DMS79 treated with DMSO at 0.1 percent for 48 hours (cell line): ENCODE data around the gene AGFG2.

Experiments
- DNase-seq: peaks from one replicate; lab custom pipeline; 2025; lab: John Stamatoyannopoulos, UW

The AGFG2 gene

DNA sequence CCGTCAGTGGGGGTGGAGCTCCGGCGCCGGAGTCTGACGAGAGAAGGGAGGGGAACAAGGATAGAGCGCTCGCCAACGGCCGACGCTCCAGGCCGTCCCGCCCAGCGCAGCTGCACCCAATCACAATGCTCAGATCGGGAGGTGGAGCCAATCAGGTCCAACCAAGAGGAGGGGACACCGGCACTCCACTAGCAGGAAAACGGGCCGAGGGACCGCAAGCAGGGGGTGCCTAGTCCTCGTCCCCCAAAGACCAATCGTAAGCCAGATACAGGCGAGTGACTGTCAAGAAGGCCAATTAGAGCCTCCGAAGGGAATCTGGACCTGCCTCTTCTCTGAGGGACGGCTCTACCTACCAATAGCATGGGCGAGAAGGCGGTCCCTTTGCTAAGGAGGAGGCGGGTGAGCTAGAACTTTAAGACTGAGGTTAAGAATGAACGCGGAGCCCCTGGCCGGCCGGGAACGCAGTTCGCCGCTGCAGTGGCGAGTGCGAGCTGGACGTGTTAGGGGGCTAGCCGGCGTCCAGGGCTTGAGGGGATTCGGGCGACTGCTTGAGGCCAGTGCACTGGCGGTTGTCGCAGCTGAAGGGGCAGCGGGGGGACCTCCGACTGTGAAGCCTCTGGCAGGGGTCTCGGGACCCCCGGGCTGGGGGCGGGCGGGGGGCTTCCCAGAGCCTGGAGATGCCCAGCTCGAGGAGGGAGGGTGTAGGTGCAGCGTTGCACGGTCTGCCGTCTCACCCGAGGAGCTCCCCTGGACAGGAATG is 47.4 kb downstream of the AGFG2 start, which contains the start of gene FBXO24:
Gene FBXO24 (plus strand): TSS at position 63 of the 760 bp plus-strand sequence. CDS start 298 bp downstream, at position 361.
- DNase-seq = peak; percentile 100

DNA sequence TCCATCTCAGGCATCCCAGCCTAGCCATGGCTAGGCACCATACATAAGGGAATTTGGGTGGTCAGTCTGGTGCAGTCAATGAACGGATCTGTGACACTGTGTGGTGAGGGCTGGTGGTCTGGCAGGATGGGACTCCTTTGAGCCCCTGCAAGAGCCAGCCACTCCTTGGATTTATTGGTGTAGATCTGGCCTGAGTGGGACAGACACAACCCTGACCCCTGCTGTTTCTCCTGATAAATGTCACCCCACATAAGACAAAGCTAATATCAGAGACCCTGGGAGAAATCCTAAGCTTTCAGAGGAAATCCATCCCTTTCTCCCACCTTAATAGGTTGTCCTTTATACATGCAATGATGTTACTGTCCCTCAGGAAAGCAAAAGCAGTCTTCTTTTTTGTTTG is 49.4 kb downstream of the AGFG2 start:
- no peak for DNase-seq

DNA sequence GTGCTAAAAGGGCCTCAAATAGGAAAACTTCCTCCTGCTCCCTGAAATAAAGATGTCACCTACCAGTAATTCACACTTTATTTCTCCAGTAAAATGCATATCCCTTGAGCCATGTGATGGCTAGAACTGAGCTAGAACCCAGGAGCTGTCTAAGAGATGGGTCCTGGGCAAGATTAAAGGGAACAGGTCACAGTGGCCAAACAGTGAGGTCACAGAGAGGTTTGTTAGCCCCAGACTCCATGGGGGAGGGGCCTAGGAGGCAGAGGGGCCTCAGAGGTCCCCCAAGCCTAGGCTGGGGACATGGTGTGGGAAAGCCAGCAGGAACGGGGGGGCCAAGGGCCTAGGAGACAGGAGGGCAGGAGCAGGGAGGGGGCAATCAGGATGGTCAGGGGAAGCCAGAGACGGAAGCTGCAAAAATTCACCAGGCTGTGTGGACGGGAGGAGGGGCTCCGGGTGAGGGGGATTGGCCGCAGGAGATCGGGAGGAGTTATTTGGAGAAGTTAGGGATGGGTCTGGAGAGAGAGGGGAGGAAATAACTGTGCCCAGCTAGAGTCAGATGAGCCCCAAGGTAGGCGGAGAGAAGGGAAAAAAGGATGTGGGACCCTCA is 50.4 kb downstream of the AGFG2 start:
- no peak for DNase-seq

DNA sequence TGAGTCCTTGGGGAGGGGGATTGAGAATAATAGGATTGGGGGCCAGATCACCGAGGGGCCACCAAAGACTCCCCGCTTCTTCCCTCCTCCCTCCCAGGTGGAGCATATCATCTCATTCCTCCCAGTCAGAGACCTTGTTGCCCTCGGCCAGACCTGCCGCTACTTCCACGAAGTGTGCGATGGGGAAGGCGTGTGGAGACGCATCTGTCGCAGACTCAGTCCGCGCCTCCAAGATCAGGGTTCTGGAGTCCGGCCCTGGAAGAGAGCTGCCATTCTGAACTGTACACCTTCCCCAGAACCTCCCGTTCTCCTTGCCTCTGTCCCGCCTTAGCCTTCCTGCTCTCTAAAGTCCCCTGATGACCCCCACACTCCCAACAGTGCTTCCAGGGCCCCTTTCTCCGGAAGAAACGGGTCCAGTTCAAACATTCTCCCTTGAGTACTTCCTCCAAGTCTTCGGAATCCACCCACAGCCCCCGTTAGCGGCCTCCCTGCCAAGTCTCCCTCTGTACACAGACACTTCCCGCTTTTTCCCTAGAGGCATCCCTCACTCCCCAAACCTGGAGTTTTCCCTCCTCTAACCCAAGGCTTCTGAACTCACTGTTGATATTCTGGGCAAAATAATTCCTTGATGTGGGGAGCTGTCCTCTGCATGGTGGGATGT is 51.2 kb downstream of the AGFG2 start:
- no peak for DNase-seq

DNA sequence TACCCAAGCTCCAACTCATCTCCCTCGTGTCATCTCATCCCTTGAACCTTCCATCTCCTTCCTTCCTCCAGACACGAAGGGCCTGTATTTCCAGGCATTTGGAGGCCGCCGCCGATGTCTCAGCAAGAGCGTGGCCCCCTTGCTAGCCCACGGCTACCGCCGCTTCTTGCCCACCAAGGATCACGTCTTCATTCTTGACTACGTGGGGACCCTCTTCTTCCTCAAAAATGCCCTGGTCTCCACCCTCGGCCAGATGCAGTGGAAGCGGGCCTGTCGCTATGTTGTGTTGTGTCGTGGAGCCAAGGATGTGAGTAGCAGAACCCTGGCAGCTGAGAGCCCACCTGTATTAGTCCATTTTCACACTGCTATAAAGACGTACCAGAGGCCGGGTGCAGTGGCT is 52.6 kb downstream of the AGFG2 start:
- no peak for DNase-seq

DNA sequence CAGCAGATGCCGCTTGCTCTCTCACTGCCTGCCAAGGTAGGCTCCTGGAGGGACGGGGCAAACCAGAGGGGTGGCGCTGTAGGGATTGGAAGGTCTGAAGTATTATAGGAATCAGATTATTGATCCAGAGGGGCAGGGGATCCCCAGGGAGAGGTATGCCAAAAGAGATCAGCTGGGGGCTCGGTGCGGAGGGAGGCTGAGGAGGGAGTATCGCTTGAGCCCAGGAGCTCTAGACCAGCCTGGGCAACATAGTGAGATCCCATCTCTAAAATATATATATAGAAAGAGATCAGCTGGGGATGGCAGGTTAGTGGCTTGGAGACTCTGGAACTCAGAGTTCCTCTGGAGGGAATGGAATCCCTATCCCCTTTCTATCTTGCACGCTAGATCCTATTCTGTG is 56.2 kb downstream of the AGFG2 start:
- DNase-seq = no peak

DNA sequence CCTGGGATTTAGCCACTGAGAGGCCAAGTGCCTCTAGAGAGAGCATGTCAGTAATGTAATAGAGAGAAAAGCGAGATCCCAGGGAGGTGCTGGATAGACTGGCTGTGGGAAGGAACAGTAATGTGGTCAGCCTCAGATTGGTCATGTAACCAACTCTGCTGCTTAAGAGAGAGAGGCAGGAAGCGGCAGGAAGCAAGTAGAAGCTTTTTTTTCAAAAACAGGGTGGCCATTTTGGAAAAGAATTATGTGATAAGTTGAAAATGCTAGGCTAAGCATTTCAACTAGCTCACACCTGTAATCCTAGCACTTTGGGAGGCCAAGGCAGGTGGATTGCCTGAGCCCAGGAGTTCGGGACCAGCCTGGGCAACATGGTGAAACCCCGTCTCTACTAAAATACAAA is 59.4 kb downstream of the AGFG2 start:
- DNase-seq = no peak

DNA sequence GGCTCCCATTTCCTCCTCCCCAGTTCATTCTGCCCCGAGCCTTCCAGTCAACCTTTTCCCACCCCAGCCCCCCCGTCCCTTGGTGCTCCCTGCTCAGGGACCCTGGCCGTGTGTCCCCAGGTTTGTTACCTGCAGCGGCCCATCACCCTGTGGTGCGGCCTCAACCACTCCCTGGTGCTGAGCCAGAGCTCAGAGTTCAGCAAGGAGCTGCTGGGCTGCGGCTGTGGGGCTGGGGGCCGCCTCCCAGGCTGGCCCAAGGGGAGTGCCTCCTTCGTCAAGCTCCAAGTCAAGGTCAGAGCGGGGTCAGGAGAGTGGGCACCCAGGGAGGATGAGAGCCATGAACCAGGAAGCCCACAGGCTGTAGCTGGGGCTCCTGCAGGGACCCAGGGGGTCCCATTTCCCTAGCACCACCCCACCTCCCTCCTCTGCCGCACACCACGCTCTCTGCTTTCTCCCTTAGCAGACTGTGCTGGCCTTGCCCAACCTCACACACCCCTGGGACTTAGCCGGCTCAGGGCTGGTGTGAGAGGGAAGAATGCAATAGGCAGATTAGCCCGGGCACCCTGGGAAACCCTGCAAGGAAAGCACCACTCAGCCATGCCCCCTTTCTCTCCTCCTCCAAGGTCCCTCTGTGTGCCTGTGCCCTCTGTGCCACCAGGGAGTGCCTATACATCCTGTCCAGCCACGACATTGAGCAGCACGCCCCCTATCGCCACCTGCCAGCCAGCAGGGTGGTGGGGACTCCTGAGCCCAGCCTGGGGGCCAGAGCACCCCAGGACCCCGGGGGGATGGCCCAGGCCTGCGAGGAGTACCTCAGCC is 61.1 kb downstream of the AGFG2 start:
- DNase-seq = no peak

DNA sequence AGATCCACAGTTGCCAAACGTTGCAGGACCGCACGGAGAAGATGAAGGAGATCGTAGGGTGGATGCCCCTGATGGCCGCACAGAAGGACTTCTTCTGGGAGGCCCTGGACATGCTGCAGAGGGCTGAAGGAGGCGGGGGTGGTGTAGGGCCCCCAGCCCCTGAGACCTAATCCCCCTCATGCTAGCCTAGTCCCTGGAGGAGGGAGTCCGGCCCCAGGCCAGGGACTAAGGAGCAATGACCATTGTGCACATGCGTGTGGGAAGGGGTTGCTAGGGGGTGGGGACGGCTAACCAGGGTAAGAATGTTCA is 61.7 kb downstream of the AGFG2 start:
- no peak for DNase-seq

DNA sequence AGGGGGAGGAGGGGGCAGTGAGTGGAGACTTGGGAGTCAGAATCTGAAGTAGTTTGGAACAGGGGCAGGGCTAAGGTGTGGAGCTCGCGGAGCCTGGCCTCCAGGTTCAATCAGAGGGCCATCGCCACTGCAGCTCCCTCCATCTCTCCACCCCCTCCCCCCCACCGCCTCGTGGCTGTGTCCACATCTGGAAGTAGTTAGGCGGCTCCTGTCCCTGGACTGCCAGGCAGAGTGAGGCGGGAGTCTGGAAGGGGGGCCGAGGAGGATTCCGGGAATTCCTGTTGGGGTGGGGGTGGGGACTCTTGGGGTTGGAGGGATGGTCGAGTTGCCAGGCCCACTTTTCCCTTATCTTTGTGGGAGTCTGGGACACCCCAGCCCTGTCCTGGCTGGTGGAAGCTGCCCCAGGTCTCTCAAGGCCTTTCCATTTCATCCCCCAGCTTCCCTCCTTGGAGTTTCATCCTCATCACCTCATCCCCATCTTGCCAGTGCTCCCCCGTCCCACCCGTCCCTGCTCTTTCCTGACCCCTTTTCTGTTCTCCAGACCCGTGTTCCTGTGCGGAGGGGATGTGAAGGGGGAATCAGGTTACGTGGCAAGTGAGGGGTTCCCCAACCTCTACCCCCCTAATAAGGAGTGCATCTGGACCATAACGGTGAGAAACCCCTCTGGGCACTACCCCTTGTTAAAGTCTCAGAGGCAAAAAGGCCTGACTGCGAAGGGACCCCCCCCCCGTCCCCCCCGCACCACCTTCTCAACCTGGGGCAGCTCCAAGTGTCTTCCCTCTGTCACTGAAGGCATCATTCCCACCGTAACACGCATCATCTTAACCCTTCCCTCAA is 64.1 kb downstream of the AGFG2 start:
- DNase-seq = no peak

DNA sequence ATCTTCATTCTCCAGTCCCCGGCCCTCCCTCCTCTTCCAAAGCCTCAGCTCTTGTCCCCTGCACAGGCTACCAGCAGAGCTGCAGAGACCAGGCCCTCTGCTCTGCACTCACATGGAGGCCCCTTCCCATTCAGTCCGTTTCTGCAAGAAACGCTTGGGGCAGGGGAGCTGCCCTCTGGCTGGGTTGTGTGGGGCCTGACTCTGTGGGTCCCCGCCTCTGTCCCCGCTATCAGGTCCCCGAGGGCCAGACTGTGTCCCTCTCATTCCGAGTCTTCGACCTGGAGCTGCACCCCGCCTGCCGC is 64.7 kb downstream of the AGFG2 start:
- no peak for DNase-seq

DNA sequence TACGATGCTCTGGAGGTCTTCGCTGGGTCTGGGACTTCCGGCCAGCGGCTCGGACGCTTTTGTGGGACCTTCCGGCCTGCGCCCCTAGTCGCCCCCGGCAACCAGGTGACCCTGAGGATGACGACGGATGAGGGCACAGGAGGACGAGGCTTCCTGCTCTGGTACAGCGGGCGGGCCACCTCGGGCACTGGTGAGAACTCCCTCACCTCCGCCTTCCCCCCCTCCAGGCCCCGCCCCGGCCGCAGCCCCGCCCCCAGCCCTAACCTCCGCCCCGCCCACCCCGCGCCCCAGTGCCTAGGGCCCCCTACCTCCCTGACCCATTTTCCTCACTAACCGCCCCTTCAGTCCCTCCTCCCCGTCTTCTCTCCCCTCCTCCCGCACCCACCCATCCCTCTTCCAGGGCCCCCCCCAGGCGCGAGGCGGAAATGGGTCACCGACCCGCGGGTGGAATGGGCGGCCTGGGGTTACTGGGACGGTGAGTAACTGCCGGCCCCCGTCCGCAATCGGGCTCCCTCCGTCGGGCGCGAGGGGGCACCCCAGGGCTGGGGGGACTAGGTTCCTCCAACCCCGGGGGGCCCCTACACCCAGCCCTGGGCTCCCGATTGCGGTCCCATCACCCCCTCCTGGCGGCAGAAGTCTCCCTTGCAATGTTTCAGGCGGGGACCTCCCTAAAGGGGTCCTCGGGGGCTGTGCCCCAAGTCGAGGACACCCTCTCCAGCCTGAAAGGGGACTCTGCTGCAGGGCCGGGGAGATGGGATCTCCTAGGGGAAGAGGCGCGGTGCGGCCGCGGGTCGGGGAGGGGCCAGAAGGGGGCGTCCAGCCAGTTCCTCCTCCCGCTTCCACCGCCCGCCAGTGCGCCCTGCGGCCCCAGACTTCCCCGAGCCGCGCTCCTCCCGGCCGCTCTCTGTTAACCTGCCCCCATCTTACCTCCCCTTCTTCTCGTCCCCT is 65.3 kb downstream of the AGFG2 start:
- peak; percentile 44 for DNase-seq

DNA sequence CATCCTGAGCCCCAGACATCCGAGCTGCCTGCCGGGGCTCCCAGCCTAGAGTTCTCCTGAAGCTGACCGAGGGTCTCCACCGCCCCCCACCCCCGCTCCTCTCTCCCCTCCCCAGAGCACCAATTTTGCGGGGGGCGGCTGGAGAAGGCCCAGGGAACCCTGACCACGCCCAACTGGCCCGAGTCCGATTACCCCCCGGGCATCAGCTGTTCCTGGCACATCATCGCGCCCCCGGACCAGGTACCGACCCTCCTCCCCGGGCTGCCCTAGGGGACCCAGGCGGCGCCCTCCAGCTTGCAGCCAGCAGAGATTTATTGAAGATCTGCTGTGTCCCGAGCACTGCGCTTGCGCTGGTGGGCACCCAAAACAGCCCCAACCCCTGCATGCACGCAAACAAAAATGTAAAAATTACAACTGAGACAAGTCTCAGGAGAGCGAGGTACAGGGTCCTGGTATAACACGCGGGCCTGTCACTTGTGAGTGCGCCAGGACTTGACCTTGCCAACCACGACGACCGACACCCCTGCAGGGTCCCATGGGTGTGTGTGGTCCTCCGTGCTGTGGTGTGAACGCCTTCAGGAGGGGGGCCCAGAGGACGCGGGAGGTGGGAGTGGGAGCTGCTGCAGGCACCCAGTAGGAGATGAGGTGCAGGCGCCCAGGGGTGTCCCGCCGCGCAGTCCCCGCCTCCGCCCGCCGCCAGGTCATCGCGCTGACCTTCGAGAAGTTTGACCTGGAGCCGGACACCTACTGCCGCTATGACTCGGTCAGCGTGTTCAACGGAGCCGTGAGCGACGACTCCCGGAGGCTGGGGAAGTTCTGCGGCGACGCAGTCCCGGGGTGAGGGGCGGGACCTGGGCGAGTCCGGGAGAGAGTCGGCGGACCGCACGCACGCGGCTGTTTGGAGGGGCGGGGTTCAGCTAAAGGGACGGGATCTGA is 66.2 kb downstream of the AGFG2 start:
- DNase-seq = no peak

DNA sequence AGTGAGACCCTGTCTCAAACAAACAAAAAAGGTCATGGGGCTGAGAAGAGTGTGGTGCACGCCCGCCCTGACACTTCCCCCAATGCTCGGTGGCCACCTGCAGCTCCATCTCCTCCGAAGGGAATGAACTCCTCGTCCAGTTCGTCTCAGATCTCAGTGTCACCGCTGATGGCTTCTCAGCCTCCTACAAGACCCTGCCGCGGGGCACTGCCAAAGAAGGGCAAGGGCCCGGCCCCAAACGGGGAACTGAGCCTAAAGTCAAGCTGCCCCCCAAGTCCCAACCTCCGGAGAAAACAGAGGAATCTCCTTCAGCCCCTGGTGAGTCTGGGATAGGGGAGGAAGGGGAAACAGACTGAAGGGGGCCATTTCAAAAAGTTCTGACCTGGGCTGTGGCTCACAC is 67.3 kb downstream of the AGFG2 start:
- no peak for DNase-seq

DNA sequence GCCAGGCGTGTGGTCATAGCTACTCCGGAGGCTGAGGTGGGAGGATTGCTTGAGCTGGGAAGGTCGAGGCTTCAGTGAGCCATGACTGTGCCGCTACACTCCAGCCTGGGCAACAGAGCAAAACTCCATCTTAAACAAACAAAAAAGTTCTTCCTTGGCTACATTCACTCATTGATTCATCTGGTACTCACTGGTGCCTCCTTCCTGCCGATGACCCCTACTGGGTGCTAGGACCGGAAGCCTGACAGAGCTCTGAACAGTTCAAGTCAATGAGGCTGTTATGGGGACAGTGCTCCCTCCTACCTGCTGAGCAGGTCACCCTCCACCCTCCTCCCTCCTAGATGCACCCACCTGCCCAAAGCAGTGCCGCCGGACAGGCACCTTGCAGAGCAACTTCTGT is 68.1 kb downstream of the AGFG2 start:
- no peak for DNase-seq

DNA sequence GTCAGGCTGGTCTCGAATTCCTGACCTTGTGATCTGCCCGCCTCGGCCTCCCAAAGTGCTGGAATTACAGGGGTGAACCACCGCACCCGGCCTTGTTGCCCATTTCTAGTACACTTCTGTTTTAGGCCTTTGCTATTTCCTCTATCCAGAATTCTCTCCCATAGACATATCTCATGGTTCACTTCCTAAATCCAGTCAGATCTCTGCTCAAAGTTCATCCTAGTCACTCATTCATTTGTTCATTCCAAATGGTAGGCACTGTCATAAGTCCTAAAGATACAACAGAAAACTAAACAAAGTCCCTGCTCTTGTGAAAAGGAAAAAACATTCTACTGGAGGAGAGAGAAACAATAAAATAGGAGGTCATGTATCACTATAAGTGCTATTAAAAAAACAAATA is 71.0 kb downstream of the AGFG2 start:
- DNase-seq = no peak

DNA sequence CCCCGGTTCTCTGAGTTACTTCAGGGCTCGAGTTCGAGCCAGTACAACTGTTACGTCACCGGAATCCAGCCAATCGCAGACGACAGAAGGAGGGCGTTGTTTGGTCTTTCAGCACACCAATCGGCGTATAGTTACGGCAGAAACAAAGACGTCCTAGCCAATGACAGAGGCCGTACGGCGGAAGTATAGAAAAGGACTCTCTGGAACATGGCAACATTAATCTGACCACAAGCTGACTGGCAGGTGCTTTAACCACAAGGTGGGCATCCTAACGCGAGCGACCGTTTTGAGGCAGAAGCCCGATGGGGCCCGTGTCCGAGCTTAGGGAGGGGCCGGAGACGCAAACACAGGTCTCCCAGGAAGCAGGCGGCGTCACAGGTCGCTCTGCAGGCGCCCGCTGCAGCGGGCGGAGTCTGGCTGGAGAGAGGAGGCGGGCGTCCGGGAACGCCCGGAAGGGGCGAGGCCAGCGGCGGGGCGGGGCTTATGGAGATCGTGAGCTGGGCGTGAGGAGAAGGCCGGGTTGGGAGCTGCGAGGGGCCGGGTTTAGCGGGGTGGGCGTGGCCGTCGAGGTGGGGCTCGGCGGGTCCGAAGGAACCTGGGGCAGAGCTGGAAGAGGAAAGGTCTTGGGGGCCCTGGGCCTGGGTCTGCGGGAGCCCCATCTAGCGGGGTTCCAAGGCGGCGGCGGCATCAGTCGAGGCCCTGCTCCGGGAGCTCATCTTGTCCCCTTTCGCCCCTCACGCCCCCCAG is 73.2 kb downstream of the AGFG2 start, which contains the start of gene MOSPD3:
Gene MOSPD3 (plus strand): TSS at position 558 of the 747 bp plus-strand sequence. CDS start 252 bp downstream, outside the sequence.
- peak; percentile 99 for DNase-seq

DNA sequence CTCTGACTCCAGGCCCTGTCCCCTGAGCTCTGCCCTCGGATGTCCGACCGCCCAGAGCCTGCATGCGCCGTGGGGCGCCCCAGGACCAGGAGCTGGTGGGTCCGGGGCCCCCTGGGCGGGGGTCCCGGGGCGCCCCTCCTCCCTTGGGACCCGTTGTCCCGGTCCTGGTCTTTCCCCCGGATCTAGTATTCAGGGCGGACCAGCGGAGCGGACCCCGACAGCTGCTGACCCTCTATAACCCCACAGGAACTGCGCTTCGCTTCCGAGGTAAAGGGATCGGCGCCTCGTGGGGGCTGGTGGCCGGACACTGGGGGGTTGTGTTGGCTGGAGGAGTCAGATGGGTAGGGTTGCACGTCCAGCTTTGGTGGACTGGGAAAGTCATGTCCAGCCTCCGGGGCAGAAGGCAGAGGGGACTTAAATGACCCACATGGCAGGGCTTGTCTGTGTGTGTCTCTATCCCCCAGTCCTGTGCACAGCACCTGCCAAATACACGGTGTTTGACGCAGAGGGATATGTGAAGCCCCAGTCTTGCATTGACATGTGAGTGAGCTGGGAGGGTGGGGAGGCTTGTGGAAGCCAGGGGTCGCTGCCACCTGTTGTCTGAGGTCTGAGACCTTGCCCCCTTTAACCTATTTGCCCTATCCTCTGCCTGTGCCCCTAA is 73.9 kb downstream of the AGFG2 start:
- no peak for DNase-seq
